ENCODE measurements around the gene FAM89B. TPM values are rescaled to one million over a fixed set of nuclear protein-coding genes. Genes with fewer than 3 reads are reported as not detected.
A peak's percentile ranks its signal among the peaks of the same experiment; 100 is the strongest.

The FAM89B gene
- total RNA-seq, 4 donors from 2014 or later = 30.8 to 44.6 (median 32.4) TPM

- Histone ChIP-seq H3K27ac (peak overlapping the region in 3 of 4 donors; percentile 40 to 97 (median 70)), H3K9me3 (no peaks in the 10 kb centered on the region), H3K4me1 (peaks cover 14 to 66% (median 21%) of the 10 kb centered on the region in 4 donors), H3K4me3 (peak overlapping the region in 1 of 4 donors; percentile 22), H3K36me3 (no peaks in the 10 kb centered on the region), H3K27me3 (no peaks in the 10 kb centered on the region)
- no peak for TF ChIP-seq POLR2A (IDR thresholded peaks at IDR 0.05)
- TF ChIP-seq, protein P1, sequence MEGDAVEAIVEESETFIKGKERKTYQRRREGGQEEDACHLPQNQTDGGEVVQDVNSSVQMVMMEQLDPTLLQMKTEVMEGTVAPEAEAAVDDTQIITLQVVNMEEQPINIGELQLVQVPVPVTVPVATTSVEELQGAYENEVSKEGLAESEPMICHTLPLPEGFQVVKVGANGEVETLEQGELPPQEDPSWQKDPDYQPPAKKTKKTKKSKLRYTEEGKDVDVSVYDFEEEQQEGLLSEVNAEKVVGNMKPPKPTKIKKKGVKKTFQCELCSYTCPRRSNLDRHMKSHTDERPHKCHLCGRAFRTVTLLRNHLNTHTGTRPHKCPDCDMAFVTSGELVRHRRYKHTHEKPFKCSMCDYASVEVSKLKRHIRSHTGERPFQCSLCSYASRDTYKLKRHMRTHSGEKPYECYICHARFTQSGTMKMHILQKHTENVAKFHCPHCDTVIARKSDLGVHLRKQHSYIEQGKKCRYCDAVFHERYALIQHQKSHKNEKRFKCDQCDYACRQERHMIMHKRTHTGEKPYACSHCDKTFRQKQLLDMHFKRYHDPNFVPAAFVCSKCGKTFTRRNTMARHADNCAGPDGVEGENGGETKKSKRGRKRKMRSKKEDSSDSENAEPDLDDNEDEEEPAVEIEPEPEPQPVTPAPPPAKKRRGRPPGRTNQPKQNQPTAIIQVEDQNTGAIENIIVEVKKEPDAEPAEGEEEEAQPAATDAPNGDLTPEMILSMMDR (IDR thresholded peaks at IDR 0.05) = no peak
- no peak for DNase-seq
These were observed 18.1 kb upstream of the FAM89B start for GRCh38 chr11:65554057-65554818.

- no peak overlapping the region for H3K4me3 ChIP-seq
- no peaks in the 10 kb centered on the region for H3K9me3 ChIP-seq
- no peak for DNase-seq
- H3K27me3 ChIP-seq = no peaks in the 10 kb centered on the region
- TF ChIP-seq POLR2A (IDR thresholded peaks at IDR 0.05) = no peak
- TF ChIP-seq, protein P1 (IDR thresholded peaks at IDR 0.05) = no peak
- peaks cover 14 to 73% (median 22%) of the 10 kb centered on the region in 4 donors for H3K4me1 ChIP-seq
- H3K36me3 ChIP-seq = no peaks in the 10 kb centered on the region
- peak overlapping the region in 2 of 4 donors; percentile 35 to 70 for H3K27ac ChIP-seq
These were observed 17.4 kb upstream of the FAM89B start for GRCh38 chr11:65554842-65555430.

GRCh38 chr11:65555693-65556231 lies 16.6 kb upstream of the FAM89B start:
- Histone ChIP-seq H3K27me3 (no peaks in the 10 kb centered on the region), H3K4me3 (no peak overlapping the region), H3K4me1 (peaks cover 14 to 82% (median 22%) of the 10 kb centered on the region in 4 donors), H3K27ac (peak overlapping the region in 3 of 4 donors; percentile 88 to 90 (median 89)), H3K36me3 (no peaks in the 10 kb centered on the region), H3K9me3 (no peaks in the 10 kb centered on the region)
- peak in 1 of 3 donors; percentile 65 for DNase-seq
- TF ChIP-seq, protein P1 (IDR thresholded peaks at IDR 0.05) = no peak
- TF ChIP-seq POLR2A (IDR thresholded peaks at IDR 0.05) = no peak

- no peaks in the 10 kb centered on the region for H3K27me3 ChIP-seq
- H3K27ac ChIP-seq = peak overlapping the region; percentile 87 to 90 (median 88)
- no peaks in the 10 kb centered on the region for H3K36me3 ChIP-seq
- H3K4me3 ChIP-seq = peak overlapping the region in 3 of 4 donors; percentile 51 to 74 (median 72)
- H3K9me3 ChIP-seq = no peaks in the 10 kb centered on the region
- TF ChIP-seq, protein P1 (IDR thresholded peaks at IDR 0.05) = no peak
- TF ChIP-seq POLR2A (IDR thresholded peaks at IDR 0.05) = no peak
- DNase-seq = no peak
- peaks cover 8 to 79% (median 20%) of the 10 kb centered on the region in 4 donors for H3K4me1 ChIP-seq
These were observed 15.7 kb upstream of the FAM89B start for GRCh38 chr11:65556470-65557279.
